H9 (cell line): ENCODE data around the gene PRG2. TPM values are rescaled to one million over a fixed set of nuclear protein-coding genes. Genes with fewer than 3 reads are reported as not detected.

Experiments used
- DNase-seq: peaks from one replicate; pipeline ENCODE4 v3.0.0-alpha.2; 2017
- H2AFZ ChIP-seq: one replicate; pipeline ENCODE4 v1.6.1; 2013; ENCODE audit warnings: mild to moderate bottlenecking, low read length, control low read depth, moderate library complexity
- H2AK5ac ChIP-seq: 2 replicates; pipeline ENCODE4 v1.6.1; 2013; ENCODE audit warnings: low read length, control low read depth, mixed read lengths; ENCODE audit not compliant: insufficient read length
- H2BK120ac ChIP-seq: one replicate; pipeline ENCODE4 v1.6.1; 2013; ENCODE audit warnings: low read depth, mild to moderate bottlenecking, low read length, control low read depth, inconsistent platforms; ENCODE audit not compliant: poor library complexity, severe bottlenecking
- H2BK12ac ChIP-seq: 2 replicates; pipeline ENCODE4 v1.6.1; 2013; ENCODE audit warnings: low read length, control low read depth, mixed read lengths, low read depth; ENCODE audit not compliant: insufficient read length
- H2BK15ac ChIP-seq: 2 replicates; pipeline ENCODE4 v1.6.1; 2013; ENCODE audit warnings: low read depth, low read length, control low read depth
- H2BK20ac ChIP-seq: one replicate; pipeline ENCODE4 v1.6.1; 2013; ENCODE audit warnings: low read depth, mild to moderate bottlenecking, low read length, control low read depth, inconsistent platforms; ENCODE audit not compliant: poor library complexity, severe bottlenecking
- H2BK5ac ChIP-seq: 2 replicates; pipeline ENCODE4 v1.6.1; 2013; ENCODE audit warnings: low read length, control low read depth, mixed read lengths; ENCODE audit not compliant: insufficient read length
- H3K14ac ChIP-seq: 2 replicates; pipeline ENCODE4 v1.6.1; 2013; ENCODE audit warnings: low read length, control low read depth; ENCODE audit not compliant: insufficient read depth
- H3K18ac ChIP-seq: 2 replicates; pipeline ENCODE4 v1.6.1; 2013; ENCODE audit warnings: low read depth, mild to moderate bottlenecking, mixed read lengths, low read length, control low read depth; ENCODE audit not compliant: insufficient read length
- H3K23ac ChIP-seq: 2 replicates; pipeline ENCODE4 v1.6.1; 2013; ENCODE audit warnings: low read length, control low read depth, mixed read lengths, low read depth; ENCODE audit not compliant: insufficient read length
- H3K23me2 ChIP-seq: 2 replicates; pipeline ENCODE4 v1.6.1; 2013; ENCODE audit warnings: low read depth, mild to moderate bottlenecking, mixed read lengths, low read length, control low read depth; ENCODE audit not compliant: insufficient read length, poor library complexity, severe bottlenecking
- H3K27ac ChIP-seq: 2 replicates; pipeline ENCODE4 v1.5.1; 2013; ENCODE audit warnings: low read length, control low read depth, mixed read lengths, low read depth; ENCODE audit not compliant: insufficient read length
- H3K27me3 ChIP-seq: 2 replicates; pipeline ENCODE4 v1.6.1; 2013; ENCODE audit warnings: low read length, control low read depth, inconsistent platforms; ENCODE audit not compliant: insufficient read depth
- H3K4ac ChIP-seq: 2 replicates; pipeline ENCODE4 v1.6.1; 2013; ENCODE audit warnings: low read depth, mild to moderate bottlenecking, control low read depth, inconsistent platforms, low read length, moderate library complexity
- H3K4me1 ChIP-seq: 2 replicates; pipeline ENCODE4 v1.6.1; 2013; ENCODE audit warnings: low read length, control low read depth, inconsistent platforms; ENCODE audit not compliant: insufficient read depth
- H3K4me2 ChIP-seq: 2 replicates; pipeline ENCODE4 v1.6.1; 2013; ENCODE audit warnings: low read length, control low read depth, mixed read lengths; ENCODE audit not compliant: insufficient read length, insufficient read depth
- H3K56ac ChIP-seq: 2 replicates; pipeline ENCODE4 v1.6.1; 2013; ENCODE audit warnings: low read depth, mild to moderate bottlenecking, mixed read lengths, low read length, control low read depth; ENCODE audit not compliant: insufficient read length
- H3K79me1 ChIP-seq: 2 replicates; pipeline ENCODE4 v1.6.1; 2013; ENCODE audit warnings: low read depth, mild to moderate bottlenecking, moderate library complexity, low read length, control low read depth, inconsistent platforms; ENCODE audit not compliant: insufficient read depth, poor library complexity, severe bottlenecking
- H3K79me2 ChIP-seq: 2 replicates; pipeline ENCODE4 v1.6.1; 2013; ENCODE audit warnings: low read length, control low read depth, inconsistent platforms; ENCODE audit not compliant: insufficient read depth
- H3K9ac ChIP-seq: 2 replicates; pipeline ENCODE4 v1.6.1; 2013; ENCODE audit warnings: low read length, control low read depth, mixed read lengths; ENCODE audit not compliant: insufficient read length; ENCODE audit errors: extremely low read depth
- H3K9me3 ChIP-seq: one replicate; pipeline ENCODE4 v1.6.1; 2013; ENCODE audit warnings: low read depth, low read length, inconsistent platforms; ENCODE audit not compliant: control insufficient read depth
- H3T11ph ChIP-seq: one replicate; pipeline ENCODE4 v1.6.1; 2013; ENCODE audit warnings: mild to moderate bottlenecking, low read length, control low read depth, inconsistent platforms
- H4K20me1 ChIP-seq: one replicate; pipeline ENCODE4 v1.6.1; 2013; ENCODE audit not compliant: control insufficient read depth, insufficient read length, insufficient read depth
- H4K5ac ChIP-seq: 2 replicates; pipeline ENCODE4 v1.6.1; 2013; ENCODE audit warnings: low read depth, mild to moderate bottlenecking, mixed read lengths, low read length, control low read depth; ENCODE audit not compliant: insufficient read length
- H4K8ac ChIP-seq: replicated peaks from 2 replicates; pipeline ENCODE4 v1.6.1; 2013; ENCODE audit warnings: low read length, control low read depth, mixed read lengths, low read depth; ENCODE audit not compliant: insufficient read length
- H4K91ac ChIP-seq: 2 replicates; pipeline ENCODE4 v1.6.1; 2013; ENCODE audit warnings: low read depth, mild to moderate bottlenecking, moderate library complexity, mixed read lengths, low read length, control low read depth; ENCODE audit not compliant: insufficient read length
- H3K27ac Mint-ChIP-seq, 3 experiments: 2 replicates in 2 of 3; 3 replicates in 1 of 3; pipeline ENCODE4 v1.8.0; 2020 to 2021; ENCODE audit warnings: mixed read lengths in 3 of 3, mild to moderate bottlenecking in 1 of 3, moderate library complexity in 1 of 3
- H3K27me3 Mint-ChIP-seq: 2 replicates; pipeline ENCODE4 v1.8.0; 2021; ENCODE audit warnings: low read depth, mild to moderate bottlenecking, moderate library complexity, mixed read lengths
- H3K36me3 Mint-ChIP-seq, 3 experiments: 2 replicates in 2 of 3; 3 replicates in 1 of 3; pipeline ENCODE4 v1.8.0; 2020 to 2021; ENCODE audit warnings: low read depth in 3 of 3, mixed read lengths in 3 of 3; ENCODE audit not compliant: insufficient read depth in 1 of 3
- H3K4me1 Mint-ChIP-seq, 2 experiments: 2 replicates each; pipeline ENCODE4 v1.8.0; 2020; ENCODE audit warnings: mixed read lengths in 2 of 2
- H3K4me3 Mint-ChIP-seq, 2 experiments: 2 replicates in 1 of 2; 3 replicates in 1 of 2; pipeline ENCODE4 v1.8.0; 2020 to 2021; ENCODE audit warnings: mild to moderate bottlenecking in 2 of 2, mixed read lengths in 2 of 2, moderate library complexity in 1 of 2
- H3K9me3 Mint-ChIP-seq, 2 experiments: 2 replicates in 1 of 2; 3 replicates in 1 of 2; pipeline ENCODE4 v1.8.0; 2020; ENCODE audit warnings: mild to moderate bottlenecking in 2 of 2, mixed read lengths in 2 of 2, moderate library complexity in 1 of 2
- whole genome bisulfite sequencing: extraction: QIAGEN DNeasy Blood & Tissue Kit; methylation state at CpG from one replicate; pipeline ENCODE4 v1.1.7; 2013; ENCODE audit warnings: missing lambda C conversion rate, low lambda C conversion rate, mixed read lengths; ENCODE audit not compliant: insufficient read length; ENCODE audit errors: extremely low coverage; 5-methylcytosine and 5-hydroxymethylcytosine counted together
- total RNA-seq: library from RNA; stranded (reverse); gene quantifications from 2 replicates; pipeline ENCODE4 v1.2.1, GENCODE V29; 2021
- TF ChIP-seq, protein P1 (sequence below): fragments of 200-600 bp; sonication (generic); conservative IDR thresholded peaks from 3 replicates; pipeline ENCODE4 v1.8.0; 2021; ENCODE audit warnings: antibody characterized with exemption, mild to moderate bottlenecking

Gene PRG2
- total RNA-seq, 1 experiment from 2014 or later: not detected

DNA sequence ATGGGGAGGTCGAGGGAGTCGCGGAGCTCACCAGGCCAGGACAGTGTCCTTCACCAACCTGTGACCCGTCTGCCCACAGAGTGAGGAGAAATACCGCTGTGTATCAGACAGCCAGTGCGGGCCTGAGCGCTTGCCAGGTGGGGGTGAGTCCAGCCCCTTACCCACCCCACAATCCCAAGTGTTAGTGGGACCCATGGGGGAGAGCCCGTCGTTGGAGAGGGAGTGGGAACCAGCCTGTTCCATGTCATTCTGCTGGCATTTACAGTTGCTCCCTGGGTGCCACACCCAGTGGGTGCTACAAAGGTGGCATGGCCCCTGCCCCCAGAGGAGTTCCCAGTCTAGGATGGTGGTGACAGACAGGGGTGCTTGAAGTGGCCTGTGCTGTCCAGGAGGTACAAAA is 43.1 kb downstream of the PRG2 start:
- Mint-ChIP-seq H3K4me3 (no peak overlapping the region), H3K9me3 (peaks cover 3 to 8% of the 10 kb centered on the region in 2 experiments; a peak in 4 of 5 replicates), H3K4me1 (peaks cover 28 to 43% of the 10 kb centered on the region in 2 experiments), H3K27me3 (peaks cover 33% of the 10 kb centered on the region), H3K27ac (no peak overlapping the region; a peak in 1 of 7 replicates), H3K36me3 (peaks cover 0 to 5% (median 0%) of the 10 kb centered on the region in 3 experiments; a peak in 2 of 7 replicates)
- H2AK5ac ChIP-seq: no peak overlapping the region
- no peak overlapping the region for H3K56ac ChIP-seq
- H3K18ac ChIP-seq: no peak overlapping the region
- no peaks in the 10 kb centered on the region for H3K79me2 ChIP-seq
- TF ChIP-seq, protein P1, sequence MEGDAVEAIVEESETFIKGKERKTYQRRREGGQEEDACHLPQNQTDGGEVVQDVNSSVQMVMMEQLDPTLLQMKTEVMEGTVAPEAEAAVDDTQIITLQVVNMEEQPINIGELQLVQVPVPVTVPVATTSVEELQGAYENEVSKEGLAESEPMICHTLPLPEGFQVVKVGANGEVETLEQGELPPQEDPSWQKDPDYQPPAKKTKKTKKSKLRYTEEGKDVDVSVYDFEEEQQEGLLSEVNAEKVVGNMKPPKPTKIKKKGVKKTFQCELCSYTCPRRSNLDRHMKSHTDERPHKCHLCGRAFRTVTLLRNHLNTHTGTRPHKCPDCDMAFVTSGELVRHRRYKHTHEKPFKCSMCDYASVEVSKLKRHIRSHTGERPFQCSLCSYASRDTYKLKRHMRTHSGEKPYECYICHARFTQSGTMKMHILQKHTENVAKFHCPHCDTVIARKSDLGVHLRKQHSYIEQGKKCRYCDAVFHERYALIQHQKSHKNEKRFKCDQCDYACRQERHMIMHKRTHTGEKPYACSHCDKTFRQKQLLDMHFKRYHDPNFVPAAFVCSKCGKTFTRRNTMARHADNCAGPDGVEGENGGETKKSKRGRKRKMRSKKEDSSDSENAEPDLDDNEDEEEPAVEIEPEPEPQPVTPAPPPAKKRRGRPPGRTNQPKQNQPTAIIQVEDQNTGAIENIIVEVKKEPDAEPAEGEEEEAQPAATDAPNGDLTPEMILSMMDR: no peak
- H3T11ph ChIP-seq: no peak overlapping the region
- H3K27ac ChIP-seq: no peak overlapping the region
- H3K4ac ChIP-seq: no peak overlapping the region
- no peak overlapping the region for H3K14ac ChIP-seq
- DNase-seq: no peak
- H2BK5ac ChIP-seq: no peak overlapping the region
- H4K20me1 ChIP-seq: no peaks in the 10 kb centered on the region
- H3K4me2 ChIP-seq: no peak overlapping the region
- no CpG with 5 or more reads among the region's 9 CpGs for WGBS
- H3K79me1 ChIP-seq: no peaks in the 10 kb centered on the region
- H3K23me2 ChIP-seq: peaks cover 5% of the 10 kb centered on the region
- no peak overlapping the region for H2BK20ac ChIP-seq
- no peak overlapping the region for H3K9ac ChIP-seq
- no peak overlapping the region for H4K8ac ChIP-seq
- H4K5ac ChIP-seq: no peak overlapping the region
- H2AFZ ChIP-seq: no peak overlapping the region
- H3K9me3 ChIP-seq: no peaks in the 10 kb centered on the region
- H2BK15ac ChIP-seq: no peak overlapping the region
- H3K27me3 ChIP-seq: no peaks in the 10 kb centered on the region
- H2BK120ac ChIP-seq: no peak overlapping the region
- no peak overlapping the region for H3K23ac ChIP-seq
- no peak overlapping the region for H2BK12ac ChIP-seq
- H4K91ac ChIP-seq: no peak overlapping the region
- no peaks in the 10 kb centered on the region for H3K4me1 ChIP-seq
